Suprapubic skin (tissue), 4 donors: ENCODE data around the gene DNAJC27.

ENCODE experiments used
- CTCF ChIP-seq, 2 donors: fragments of 200-600 bp in 1 of 2; fragments of 450-650 bp in 1 of 2; sonication (generic) in 1 of 2; IDR thresholded peaks; one replicate each; pipeline ENCODE4 v1.5.1; 2016 to 2019; ENCODE audit warnings: antibody characterized with exemption in 2 of 2, mild to moderate bottlenecking in 1 of 2, moderate library complexity in 1 of 2
- EP300 ChIP-seq: sonication (generic); formaldehyde crosslinking; IDR thresholded peaks from one replicate; pipeline ENCODE4 v1.6.1; 2017; ENCODE audit warnings: antibody characterized with exemption
- POLR2AphosphoS5 ChIP-seq, 3 donors: sonication (generic); formaldehyde crosslinking; IDR thresholded peaks; one replicate each; pipeline ENCODE4 v1.6.1; 2017; ENCODE audit warnings: antibody characterized with exemption in 3 of 3

GRCh38 chr2:24907116-24907515 is 64.6 kb downstream of the DNAJC27 start:
- TF ChIP-seq CTCF (IDR thresholded peaks at IDR 0.05) (no peak), EP300 (no peak), POLR2AphosphoS5 (IDR thresholded peaks at IDR 0.05) (no peak)
